Right cardiac atrium (tissue), 5 donors: ENCODE results near the gene HEXIM1. TPM values are rescaled to one million over a fixed set of nuclear protein-coding genes. Genes with fewer than 3 reads are reported as not detected.

Experiments used
- ATAC-seq, 2 donors: fragments of 200-7000 bp; cut with Tn5 transposase; one replicate each; pipeline versions ENCODE4 v1.8.0 to v1.9.1; 2020; ENCODE audit warnings: moderate library complexity in 2 of 2, mild to moderate bottlenecking in 1 of 2
- DNase-seq, 3 donors: peaks; one replicate each; pipeline ENCODE4 v3.0.0-alpha.2; 2020
- H3K27ac ChIP-seq: one replicate; pipeline ENCODE4 v1.5.1; 2013; ENCODE audit warnings: mild to moderate bottlenecking, low read length, control low read depth, moderate library complexity
- H3K27me3 ChIP-seq: one replicate; pipeline ENCODE4 v1.6.1; 2013; ENCODE audit not compliant: control insufficient read depth, insufficient read depth
- H3K4me1 ChIP-seq: one replicate; pipeline ENCODE4 v1.6.1; 2013; ENCODE audit warnings: low read length; ENCODE audit not compliant: control insufficient read depth, insufficient read depth
- H3K4me3 ChIP-seq: one replicate; pipeline ENCODE4 v1.5.1; 2013; ENCODE audit warnings: low read length, control low read depth
- H3K9me3 ChIP-seq: one replicate; pipeline ENCODE4 v1.6.1; 2013; ENCODE audit warnings: low read length; ENCODE audit not compliant: control insufficient read depth
- WGBS: extraction: QIAGEN DNeasy Blood & Tissue Kit; methylation state at CpG from one replicate; pipeline ENCODE4 v1.1.7; 2013; 5-methylcytosine and 5-hydroxymethylcytosine counted together
- intact Hi-C, 4 donors: fragments of 100-400 bp; cut with DNase I; formaldehyde crosslinking; loops; one replicate each; pipeline versions ENCODE4 v1.11.0 to v1.14.0; 2022 to 2023
- polyA plus RNA-seq: library from polyadenylated mRNA; stranded (reverse); fragments of 200-250 nt; gene quantifications from one replicate; pipeline ENCODE4 v1.2.3, GENCODE V29; 2013
- total RNA-seq, 4 donors: library from RNA; stranded (reverse); fragmentation: NEBNext Ultra II Directional; extraction: Animal tissue kit (Norgen Biotek cat#: 25700); gene quantifications; one replicate each; pipeline ENCODE4 v1.2.1, GENCODE V29; 2021
- donor health status: healthy with polysubstance abuse.
- donor health status: DM: no; HTN: yes; CAD: no.
- donor health status: DM: no; HTN: no; CAD: no.
- donor health status: DM: no; HTN: yes; CAD: no; lungs with severe emphysema.
- donor health status: DM: yes; HTN: yes; CAD: no.

Gene HEXIM1
- total and polyA plus RNA-seq, 5 donors: 21.2 to 42.6 (median 40.6) TPM

GRCh38 chr17:45137561-45138305, 10.5 kb upstream of the HEXIM1 start:
- no peak overlapping the region for H3K4me3 ChIP-seq
- no peaks in the 10 kb centered on the region for H3K4me1 ChIP-seq
- H3K27me3 ChIP-seq: no peaks in the 10 kb centered on the region
- H3K27ac ChIP-seq: no peak overlapping the region
- H3K9me3 ChIP-seq: no peaks in the 10 kb centered on the region
- DNase-seq: peak in 1 of 3 donors; percentile 55
- intact Hi-C loops: loop anchor here in 2 of 4 donors (2.0 kb wide), 2 partner anchors 59 to 61 kb away; no protein-coding TSS in a partner anchor
- 86% methylated on average over 11 of the region's 11 CpGs for WGBS
- no peak for ATAC-seq

- no peak overlapping the region for H3K27ac ChIP-seq
- 85% methylated on average over 14 of the region's 14 CpGs for WGBS
- H3K9me3 ChIP-seq: no peaks in the 10 kb centered on the region
- intact Hi-C loops: no loop called here
- peak in 2 of 3 donors; percentile 29 to 51 for DNase-seq
- H3K4me3 ChIP-seq: no peak overlapping the region
- ATAC-seq: no peak
- H3K4me1 ChIP-seq: no peaks in the 10 kb centered on the region
- H3K27me3 ChIP-seq: no peaks in the 10 kb centered on the region
Observed at GRCh38 chr17:45138911-45139532, 9.3 kb upstream of the HEXIM1 start.

- Histone ChIP-seq H3K9me3 (no peaks in the 10 kb centered on the region), H3K27me3 (no peaks in the 10 kb centered on the region), H3K4me3 (no peak overlapping the region), H3K27ac (no peak overlapping the region), H3K4me1 (no peaks in the 10 kb centered on the region)
- intact Hi-C loops: no loop called here
- DNase-seq: peak in 1 of 3 donors; percentile 7
- no peak for ATAC-seq
- 82% methylated on average over 4 of the region's 4 CpGs for WGBS
Observed at GRCh38 chr17:45139533-45139920, 8.7 kb upstream of the HEXIM1 start.

- intact Hi-C loops: loop anchor here in 1 of 4 donors (10.0 kb wide), 1 partner anchor 172 kb away; the partner anchor contains the start of gene MAP3K14
- Histone ChIP-seq H3K9me3 (no peaks in the 10 kb centered on the region), H3K27ac (peak overlapping the region; percentile 92), H3K4me3 (no peak overlapping the region), H3K27me3 (no peaks in the 10 kb centered on the region), H3K4me1 (peaks cover 5% of the 10 kb centered on the region)
- ATAC-seq (no peak), DNase-seq (peak in 2 of 3 donors; percentile 65 to 66)
- WGBS: 60% methylated on average over 13 of the region's 13 CpGs
Observed at GRCh38 chr17:45143094-45143670, 5.1 kb upstream of the HEXIM1 start.

- H3K4me3 ChIP-seq: peak overlapping the region; percentile 54
- peaks cover 5% of the 10 kb centered on the region for H3K4me1 ChIP-seq
- intact Hi-C loops: loop anchor here in 1 of 4 donors (10.0 kb wide), 1 partner anchor 171 kb away; the partner anchor contains the start of gene MAP3K14
- no peaks in the 10 kb centered on the region for H3K9me3 ChIP-seq
- DNase-seq (peak; percentile 94 to 97 (median 96)), ATAC-seq (peak; percentile 43 to 50)
- 11% methylated on average over 21 of the region's 21 CpGs for WGBS
- peak overlapping the region; percentile 92 for H3K27ac ChIP-seq
- H3K27me3 ChIP-seq: no peaks in the 10 kb centered on the region
Observed at GRCh38 chr17:45143767-45144198, 4.5 kb upstream of the HEXIM1 start.

GRCh38 chr17:45144199-45145034, 3.9 kb upstream of the HEXIM1 start:
- peaks cover 5% of the 10 kb centered on the region for H3K4me1 ChIP-seq
- H3K9me3 ChIP-seq: no peaks in the 10 kb centered on the region
- H3K4me3 ChIP-seq: peak overlapping the region; percentile 54
- intact Hi-C loops: loop anchor here in 2 of 4 donors (5.0 to 10.0 kb wide), 2 partner anchors 53 to 170 kb away; partner anchors contain the start of gene MAP3K14 (in 1 of the 2)
- no peaks in the 10 kb centered on the region for H3K27me3 ChIP-seq
- WGBS: 16% methylated on average over 71 of the region's 71 CpGs
- peak; percentile 40 to 46 for ATAC-seq
- peak; percentile 72 to 91 (median 90) for DNase-seq
- H3K27ac ChIP-seq: peak overlapping the region; percentile 92

GRCh38 chr17:45145035-45145389, 3.3 kb upstream of the HEXIM1 start:
- H3K4me1 ChIP-seq: peaks cover 5% of the 10 kb centered on the region
- intact Hi-C loops: loop anchor here in 2 of 4 donors (5.0 to 10.0 kb wide), 2 partner anchors 52 to 170 kb away; partner anchors contain the start of gene MAP3K14 (in 1 of the 2)
- 78% methylated on average over 8 of the region's 8 CpGs for WGBS
- H3K27me3 ChIP-seq: no peaks in the 10 kb centered on the region
- no peak overlapping the region for H3K4me3 ChIP-seq
- DNase-seq: no peak
- H3K9me3 ChIP-seq: no peaks in the 10 kb centered on the region
- no peak for ATAC-seq
- H3K27ac ChIP-seq: peak overlapping the region; percentile 92

GRCh38 chr17:45146166-45146565, 2.1 kb upstream of the HEXIM1 start:
- H3K27ac ChIP-seq: no peak overlapping the region
- WGBS: 85% methylated on average over 10 of the region's 10 CpGs
- ATAC-seq: no peak
- H3K9me3 ChIP-seq: no peaks in the 10 kb centered on the region
- peaks cover 5% of the 10 kb centered on the region for H3K4me1 ChIP-seq
- no peaks in the 10 kb centered on the region for H3K27me3 ChIP-seq
- intact Hi-C loops: loop anchor here in 3 of 4 donors (2.0 to 10.0 kb wide), 3 partner anchors 15 to 169 kb away; partner anchors contain the start of genes HEXIM2 (in 1 of the 3) and MAP3K14 (in 1 of the 3)
- DNase-seq: peak in 1 of 3 donors; percentile 54
- H3K4me3 ChIP-seq: no peak overlapping the region

GRCh38 chr17:45146592-45146889, 1.7 kb upstream of the HEXIM1 start:
- H3K9me3 ChIP-seq: no peaks in the 10 kb centered on the region
- intact Hi-C loops: loop anchor here in 3 of 4 donors (2.0 to 10.0 kb wide), 3 partner anchors 14 to 168 kb away; partner anchors contain the start of genes HEXIM2 (in 1 of the 3) and MAP3K14 (in 1 of the 3)
- WGBS: 80% methylated on average over 4 of the region's 4 CpGs
- H3K27me3 ChIP-seq: no peaks in the 10 kb centered on the region
- peak overlapping the region; percentile 98 for H3K27ac ChIP-seq
- no peak for DNase-seq
- no peak overlapping the region for H3K4me3 ChIP-seq
- H3K4me1 ChIP-seq: peaks cover 7% of the 10 kb centered on the region
- ATAC-seq: no peak

GRCh38 chr17:45146890-45147580, 1.2 kb upstream of the HEXIM1 start:
- no peaks in the 10 kb centered on the region for H3K27me3 ChIP-seq
- peak; percentile 0 to 7 for ATAC-seq
- peak overlapping the region; percentile 85 for H3K4me3 ChIP-seq
- intact Hi-C loops: loop anchor here in 3 of 4 donors (2.0 to 10.0 kb wide), 3 partner anchors 14 to 168 kb away; partner anchors contain the start of genes HEXIM2 (in 1 of the 3) and MAP3K14 (in 1 of the 3)
- peak overlapping the region; percentile 99 for H3K27ac ChIP-seq
- no peaks in the 10 kb centered on the region for H3K9me3 ChIP-seq
- WGBS: 9% methylated on average over 29 of the region's 29 CpGs
- DNase-seq: no peak
- peaks cover 9% of the 10 kb centered on the region for H3K4me1 ChIP-seq
